GM21447 (cell line): ENCODE data around the gene TNRC18.

Experiments
- ATAC-seq: cut with Tn5 transposase; IDR thresholded peaks from one replicate; pipeline ENCODE4 v1.9.1; 2021; ENCODE audit not compliant: unreplicated experiment

TNRC18 gene

DNA sequence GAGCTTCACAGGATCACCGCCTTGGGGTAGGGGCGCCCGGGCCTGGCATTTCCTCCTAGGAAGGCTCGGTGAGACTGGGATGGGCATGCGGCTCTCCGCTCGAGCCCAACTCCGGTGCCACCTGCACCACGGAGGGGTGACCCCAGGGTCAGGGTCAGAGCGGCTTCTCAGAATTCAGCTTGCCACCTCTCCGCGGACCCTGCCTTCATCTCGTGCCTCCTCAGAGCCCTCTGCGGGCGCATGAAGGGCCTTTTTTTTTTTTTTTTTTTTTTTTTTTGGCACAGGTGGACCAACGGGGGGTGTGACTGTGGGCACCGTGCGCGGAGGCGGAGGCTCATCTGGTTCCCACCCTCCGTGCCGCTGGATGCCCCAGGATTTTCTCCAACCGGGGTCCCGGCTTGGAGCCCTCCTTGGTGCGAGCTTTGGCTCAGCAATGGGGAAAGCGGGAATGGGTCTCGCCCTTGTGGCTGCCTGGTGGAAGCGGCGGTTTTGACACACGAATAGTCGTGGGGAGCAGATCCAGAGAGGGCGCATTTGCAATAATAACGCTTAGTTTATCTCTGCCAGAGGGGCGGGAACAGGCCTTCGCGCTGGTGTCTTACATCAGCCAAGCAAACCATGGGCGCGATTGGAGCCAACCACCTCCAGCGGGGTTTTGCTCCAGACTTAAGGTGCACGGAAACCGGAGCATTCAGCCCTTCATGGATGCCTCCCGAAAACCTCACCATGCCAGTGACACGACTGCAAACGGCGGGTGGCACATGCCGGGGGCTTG is 5.0 kb upstream of the TNRC18 start:
- no peak for ATAC-seq

- ATAC-seq: no peak
Observed at GRCh38 chr7:5426226-5426475, 2.5 kb upstream of the TNRC18 start.

GRCh38 chr7:5425507-5426225 is 2.0 kb upstream of the TNRC18 start:
- ATAC-seq: no peak

- no peak for ATAC-seq
Observed at GRCh38 chr7:5424749-5425506, 1.3 kb upstream of the TNRC18 start.

GRCh38 chr7:5423976-5424748 is 528 bp upstream of the TNRC18 start:
- no peak for ATAC-seq

DNA sequence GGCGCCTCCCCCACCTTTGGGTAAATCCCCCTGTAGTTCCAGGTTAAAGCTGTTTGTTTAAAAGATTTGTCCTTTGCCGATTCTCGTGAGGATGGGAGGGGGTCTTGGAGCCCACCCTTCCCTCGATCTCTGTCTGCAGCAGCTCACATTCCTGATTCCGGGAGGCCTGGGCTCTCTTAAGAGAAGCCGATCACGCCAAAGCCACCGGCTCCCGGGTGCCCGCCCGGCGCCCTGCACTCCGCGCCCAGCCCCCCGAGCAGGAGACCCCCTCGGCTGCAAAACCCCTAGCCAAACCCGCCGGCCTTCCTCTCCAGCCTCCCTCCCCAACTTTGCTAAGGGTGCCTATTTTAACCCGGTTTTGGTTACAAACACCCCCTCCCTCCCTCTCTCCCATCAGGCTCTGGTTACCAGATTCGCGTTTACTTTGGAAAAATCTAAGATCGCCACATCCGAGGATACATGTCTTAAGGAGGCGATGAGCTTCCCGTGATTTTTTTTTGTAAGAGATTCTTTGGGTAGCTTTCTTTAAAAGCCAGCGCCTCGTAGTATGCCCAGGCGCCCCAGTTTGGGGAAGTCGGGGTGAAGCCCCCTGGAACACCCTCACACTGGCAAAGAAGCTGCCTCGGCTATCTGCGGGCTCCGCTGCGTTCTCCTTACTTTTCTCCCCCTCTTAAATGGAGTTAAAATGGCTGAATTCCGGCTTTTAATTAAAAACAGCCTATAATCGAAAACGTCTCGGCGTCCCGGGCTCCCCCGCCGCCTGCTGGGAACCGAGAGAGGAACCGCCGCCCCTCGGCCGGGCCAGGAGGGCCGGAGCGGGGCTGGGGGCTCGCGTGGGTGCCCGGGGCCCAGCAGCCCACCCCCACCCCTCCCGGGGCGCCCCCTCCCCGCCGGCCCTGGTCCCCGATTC is 983 bp downstream of the TNRC18 start:
- ATAC-seq: no peak

DNA sequence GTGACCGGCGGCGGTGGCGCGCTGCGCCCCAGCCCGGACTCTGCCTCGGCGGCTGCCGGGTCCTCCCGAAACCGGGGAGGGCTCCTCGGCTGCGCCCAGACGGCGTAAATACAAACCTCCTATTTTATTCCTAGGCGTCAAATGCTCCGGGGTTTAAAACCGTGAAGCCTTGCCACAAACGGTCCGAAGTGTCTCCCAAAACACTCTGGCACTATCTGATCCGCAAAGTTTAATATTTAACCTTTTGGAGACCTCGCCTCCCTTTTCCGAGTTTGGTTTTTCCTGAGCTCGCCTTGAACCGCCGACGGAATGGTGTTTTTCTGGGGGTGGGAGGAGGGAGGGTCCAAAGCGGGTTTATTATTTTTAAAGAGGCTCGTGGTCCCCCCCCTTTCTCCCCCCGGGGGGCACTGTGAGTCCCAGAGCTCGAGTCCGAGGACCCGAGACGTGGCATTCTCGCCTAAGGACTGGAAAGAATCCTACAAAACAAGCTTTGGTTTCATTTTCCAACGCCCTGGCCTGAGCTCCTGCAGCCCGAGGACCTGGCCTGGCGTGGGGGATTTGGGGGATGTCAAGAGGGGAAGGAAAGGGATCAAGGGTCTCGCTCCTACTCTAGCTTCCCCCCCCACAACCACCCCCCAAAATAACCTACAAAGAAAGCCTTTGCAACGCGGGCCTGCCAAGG is 1.8 kb downstream of the TNRC18 start:
- ATAC-seq: no peak

DNA sequence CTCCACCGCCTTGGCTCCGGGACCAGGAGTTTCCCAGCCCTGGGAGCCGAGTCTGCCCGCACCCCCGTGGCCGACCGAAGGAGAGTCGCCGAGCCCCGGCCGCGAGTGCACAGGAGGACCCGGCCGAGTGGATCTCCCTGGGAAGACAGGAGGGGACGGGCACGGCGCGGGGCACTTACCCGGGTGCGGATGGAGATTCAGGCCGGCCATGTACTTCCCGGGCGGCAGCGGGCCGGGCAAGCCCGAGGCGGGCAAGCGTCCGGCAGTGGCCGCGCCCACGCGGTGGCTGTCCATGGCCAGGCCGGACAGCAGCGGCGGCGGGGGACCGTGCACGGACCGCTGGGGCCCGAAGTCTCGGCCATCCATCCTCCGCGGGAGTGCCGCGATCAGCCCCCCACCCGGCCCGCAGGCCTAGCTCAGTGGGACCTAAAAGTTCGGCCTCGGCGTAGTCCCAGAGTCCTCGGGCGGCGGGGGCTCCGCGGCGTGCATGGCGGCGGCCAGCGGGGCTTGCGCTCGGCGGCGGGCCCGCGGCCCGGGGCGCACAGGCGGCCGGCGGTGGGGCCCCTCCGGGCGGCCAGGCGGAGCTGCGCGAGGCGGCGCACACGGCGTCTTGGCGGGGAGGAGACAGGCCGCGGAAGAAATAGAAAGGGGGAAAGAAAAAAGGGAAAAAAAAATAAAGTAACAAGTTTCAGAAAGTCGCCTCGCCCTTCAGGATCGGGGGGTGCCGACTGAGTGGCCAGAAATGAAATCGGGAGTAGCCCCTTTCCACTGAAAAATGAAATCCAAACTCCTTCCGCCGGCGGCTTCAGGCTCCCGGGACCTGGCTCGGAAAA is 2.5 kb downstream of the TNRC18 start:
- ATAC-seq: no peak

DNA sequence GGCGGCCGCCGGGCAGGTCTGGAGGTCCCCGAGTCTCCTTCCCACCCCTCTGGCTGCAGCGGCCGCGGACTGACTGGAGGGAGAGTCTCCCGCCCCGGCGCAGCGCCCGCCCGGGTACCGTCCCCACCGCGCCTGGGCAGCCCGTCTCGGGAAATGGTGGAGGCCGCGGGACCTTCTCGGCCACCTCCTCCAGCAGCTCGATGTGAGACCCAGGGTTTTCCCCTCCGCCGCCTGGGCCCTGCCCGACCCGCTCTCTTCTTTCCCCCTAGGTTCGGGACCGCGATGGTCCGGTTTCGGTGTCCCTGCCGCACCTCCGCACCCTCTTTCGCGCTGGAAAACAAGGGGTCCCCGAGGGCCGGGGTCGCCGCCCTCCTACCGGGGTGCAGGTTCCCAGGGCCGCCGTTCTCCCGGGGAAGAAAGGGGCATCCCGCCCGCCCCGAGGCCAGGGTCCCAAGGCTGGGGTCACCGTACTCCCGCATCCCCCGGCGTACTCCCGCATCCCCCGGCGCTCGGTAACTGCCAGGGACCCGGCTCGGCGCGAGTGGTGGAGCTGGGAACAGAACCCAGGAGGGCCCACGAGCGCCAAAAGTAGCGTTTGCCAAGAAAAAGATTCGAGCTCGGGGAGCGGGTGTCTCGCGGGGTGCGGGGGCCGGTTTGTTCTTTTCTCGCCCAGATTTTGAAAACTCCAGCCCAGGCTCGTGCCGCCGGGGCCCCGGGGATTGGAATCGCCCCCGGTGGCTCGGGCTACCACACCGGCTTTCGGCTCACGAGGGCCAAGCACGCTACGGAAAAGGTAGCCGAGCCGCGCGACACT is 3.4 kb downstream of the TNRC18 start:
- ATAC-seq: no peak

DNA sequence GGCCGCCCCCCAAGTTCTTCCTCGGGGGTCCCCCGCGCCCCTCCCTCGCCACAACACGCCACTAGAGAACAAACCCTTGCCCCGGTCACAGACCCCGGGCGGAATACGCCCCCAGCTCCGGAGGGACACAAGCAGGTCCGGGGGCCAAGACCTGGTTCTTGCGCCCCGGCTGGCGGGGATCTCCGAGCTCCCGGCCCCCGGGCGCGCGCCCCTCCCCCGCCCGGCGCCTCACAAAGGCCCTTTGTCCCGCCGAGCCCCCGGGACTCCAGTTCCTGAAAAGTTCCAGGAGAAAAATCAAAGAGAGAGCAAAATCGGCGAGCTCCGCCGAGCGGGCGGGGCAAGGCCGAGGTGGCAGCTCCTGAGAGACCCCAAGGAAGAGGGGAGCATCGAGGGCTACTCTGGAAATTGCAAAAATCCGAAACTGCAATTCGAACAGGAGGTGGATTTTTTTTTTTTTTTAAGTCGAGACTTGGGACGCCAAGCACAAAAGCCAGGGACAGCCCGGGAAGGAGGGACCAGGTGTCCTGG is 4.0 kb downstream of the TNRC18 start:
- no peak for ATAC-seq

GRCh38 chr7:5418285-5418582 is 5.4 kb downstream of the TNRC18 start:
- no peak for ATAC-seq

- no peak for ATAC-seq
Observed at GRCh38 chr7:5417106-5418071, 6.2 kb downstream of the TNRC18 start.

- ATAC-seq: no peak
Observed at GRCh38 chr7:5414916-5415315, 8.7 kb downstream of the TNRC18 start.

- no peak for ATAC-seq
Observed at GRCh38 chr7:5413449-5413786, 10.2 kb downstream of the TNRC18 start.

DNA sequence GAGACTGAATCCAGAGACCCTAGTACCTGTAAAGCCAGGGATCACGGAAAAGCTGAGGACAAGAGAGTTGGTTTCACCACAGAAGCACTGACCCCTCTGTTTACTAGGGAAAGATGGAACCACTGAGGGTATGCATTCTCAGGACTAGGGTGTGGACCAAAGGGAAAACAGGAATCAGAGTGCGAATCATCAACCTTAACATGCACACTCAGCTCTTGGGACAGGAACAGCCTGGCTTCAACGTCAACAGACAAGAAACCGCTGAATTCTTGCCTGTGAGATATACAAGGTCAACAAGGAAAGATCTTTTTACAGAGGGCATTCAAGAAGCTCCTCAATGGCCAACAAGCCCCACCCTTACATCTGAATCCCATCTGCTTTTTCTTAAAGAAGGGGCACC is 14.9 kb downstream of the TNRC18 start:
- ATAC-seq: no peak

DNA sequence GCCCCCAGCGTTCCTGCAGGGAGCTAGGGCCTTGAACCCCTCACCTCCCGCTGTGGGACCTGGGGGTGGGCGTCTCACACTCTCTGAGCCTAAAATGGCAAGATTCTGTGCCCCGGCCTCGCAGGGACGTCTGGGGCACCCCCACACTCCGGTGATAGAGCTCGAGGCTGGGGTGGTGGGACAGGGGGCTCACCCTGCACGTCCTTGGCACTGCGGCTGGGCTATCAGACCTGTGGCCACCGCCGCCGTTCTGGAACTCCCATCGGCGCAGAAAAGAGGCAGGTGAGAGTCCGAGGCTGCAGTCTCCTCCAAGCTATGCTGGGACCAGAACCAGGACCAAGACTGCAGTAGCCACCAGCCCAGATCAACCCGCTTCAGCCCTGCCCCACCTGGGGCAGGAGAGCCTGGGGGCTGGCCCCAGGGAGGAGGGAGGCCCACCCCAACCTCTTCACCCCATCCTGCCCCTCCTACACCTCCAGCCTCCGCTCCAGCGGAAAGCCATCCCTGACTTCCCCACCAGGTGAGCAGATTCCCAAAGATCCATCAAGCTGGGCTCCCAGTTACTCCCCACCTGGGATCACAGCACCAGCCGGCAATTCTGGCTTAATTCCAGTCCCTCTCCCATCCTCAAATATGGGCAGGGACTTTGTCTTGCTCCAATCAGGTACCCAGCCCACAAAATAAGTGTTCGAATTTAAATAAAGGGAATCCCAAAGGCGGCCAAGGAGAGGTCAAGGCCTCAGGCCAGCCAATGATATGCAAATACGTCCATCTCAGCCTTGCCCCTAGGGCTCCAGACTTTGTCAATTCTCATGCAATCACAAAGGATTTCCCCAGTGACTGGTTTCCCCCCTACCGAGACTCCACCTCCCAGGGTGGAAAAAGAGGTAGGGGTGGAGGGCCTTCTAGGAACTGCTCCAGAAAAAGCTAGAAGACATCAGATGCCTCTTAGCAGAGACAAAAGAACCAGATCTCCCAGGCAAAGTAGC is 16.4 kb downstream of the TNRC18 start:
- ATAC-seq: no peak
